CD4-positive, alpha-beta T cell treated with Interleukin-2 at 100 ng/mL for 4 hours (primary cell): ENCODE measurements around the gene GALNT9.
"Not testable (repeated sequence)": the region's sequence is repeated elsewhere in the genome, so short reads cannot be mapped to it uniquely, and the experiment has no call there.

Source experiments
- DNase-seq: peaks from one replicate; pipeline ENCODE4 v3.0.0-alpha.2; 2020; ENCODE audit warnings: low spot score

Gene GALNT9

DNA sequence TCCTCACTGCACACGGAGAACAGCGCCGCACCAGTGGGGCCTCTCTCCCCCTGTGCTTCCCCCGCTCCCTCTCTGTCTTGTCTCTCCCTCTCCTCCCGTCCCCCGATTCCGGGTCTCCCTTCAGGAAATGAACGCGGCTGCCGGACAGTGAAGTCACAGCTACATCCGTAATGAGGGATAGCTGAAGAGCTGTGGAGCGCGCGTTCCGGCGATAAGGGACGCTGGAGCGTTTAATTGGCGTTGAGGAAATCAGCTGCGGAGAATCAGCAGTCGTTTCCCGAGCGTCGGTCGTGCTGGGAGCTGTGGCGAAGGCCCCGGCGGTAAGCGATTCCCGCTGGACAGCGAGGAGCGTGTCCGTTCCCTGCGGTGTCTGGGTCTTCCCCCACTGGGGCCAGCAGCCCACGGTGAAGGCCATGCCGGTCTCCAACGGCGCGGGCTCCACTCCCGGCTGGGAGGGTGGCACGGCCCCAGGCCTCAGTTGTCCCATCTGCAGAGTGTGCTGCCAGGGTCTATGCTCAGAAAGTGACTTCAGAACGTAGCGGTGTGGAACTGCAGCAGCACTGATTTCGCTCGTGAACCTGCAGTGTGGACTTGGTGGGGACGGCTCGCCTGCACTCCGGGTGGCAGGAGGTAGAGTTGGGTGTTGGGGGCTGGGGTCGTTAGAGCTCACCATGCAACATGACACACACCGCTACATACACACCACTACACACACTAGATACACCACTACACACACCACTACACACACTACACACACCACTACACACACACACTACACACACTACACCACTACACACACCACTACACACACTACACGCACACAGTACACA, 174.2 kb downstream of the GALNT9 start:
- no peak for DNase-seq

- no peak for DNase-seq
These were observed 175.0 kb downstream of the GALNT9 start for GRCh38 chr12:132154341-132154761.

GRCh38 chr12:132153501-132154340, 175.7 kb downstream of the GALNT9 start:
- peak; percentile 67 for DNase-seq

GRCh38 chr12:132152953-132153352, 176.4 kb downstream of the GALNT9 start:
- no peak for DNase-seq

DNA sequence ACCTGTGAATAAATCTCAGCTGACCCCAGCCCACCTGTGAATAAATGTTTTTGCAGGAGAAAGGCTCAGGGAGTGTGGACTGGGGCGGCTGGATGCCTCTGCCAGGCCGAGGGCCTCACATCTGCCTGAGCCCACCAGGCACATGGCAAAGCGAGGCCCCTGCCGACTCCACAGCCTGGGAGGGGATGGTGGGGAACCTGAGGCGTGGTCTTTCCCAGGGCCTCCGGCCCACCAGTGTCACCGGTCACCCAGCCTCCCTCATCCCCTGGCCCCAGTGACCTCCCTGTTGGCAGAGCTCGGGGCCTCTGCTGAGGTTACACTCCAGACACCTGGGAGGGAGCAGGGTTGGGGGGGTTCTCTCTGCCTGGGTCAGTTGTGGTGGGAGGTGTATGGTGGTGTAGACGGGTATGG, 177.0 kb downstream of the GALNT9 start:
- no peak for DNase-seq

DNA sequence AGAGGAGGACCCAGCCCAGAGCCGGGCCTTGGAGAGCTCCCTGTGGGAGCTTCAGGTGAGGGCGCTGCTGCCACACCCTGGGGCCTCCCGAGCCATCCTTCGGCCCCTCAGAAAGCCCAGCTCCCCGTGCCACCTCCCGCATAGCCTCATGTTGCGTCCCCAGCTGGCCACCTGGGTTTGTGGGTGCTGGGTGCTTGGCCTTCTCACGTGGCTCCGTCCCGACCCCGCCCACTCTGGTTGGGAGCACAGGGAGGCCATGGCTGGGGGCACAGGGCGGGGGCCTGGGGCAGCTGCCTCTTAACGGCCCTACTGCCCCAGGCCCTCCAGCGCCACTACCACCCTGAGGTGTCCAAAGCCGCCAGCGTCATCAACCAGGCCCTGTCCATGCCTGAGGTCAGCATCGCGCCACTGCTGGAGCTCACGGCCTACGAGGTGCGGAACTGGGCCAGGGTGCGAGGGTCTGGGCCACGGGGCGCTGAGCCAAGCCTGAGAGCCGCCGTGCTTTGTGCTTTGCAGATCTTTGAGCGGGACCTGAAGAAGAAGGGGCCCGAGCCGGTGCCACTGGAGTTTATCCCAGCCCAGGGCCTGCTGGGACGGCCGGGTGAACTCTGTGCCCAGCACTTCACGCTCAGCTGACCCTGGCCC, 177.5 kb downstream of the GALNT9 start:
- no peak for DNase-seq

DNA sequence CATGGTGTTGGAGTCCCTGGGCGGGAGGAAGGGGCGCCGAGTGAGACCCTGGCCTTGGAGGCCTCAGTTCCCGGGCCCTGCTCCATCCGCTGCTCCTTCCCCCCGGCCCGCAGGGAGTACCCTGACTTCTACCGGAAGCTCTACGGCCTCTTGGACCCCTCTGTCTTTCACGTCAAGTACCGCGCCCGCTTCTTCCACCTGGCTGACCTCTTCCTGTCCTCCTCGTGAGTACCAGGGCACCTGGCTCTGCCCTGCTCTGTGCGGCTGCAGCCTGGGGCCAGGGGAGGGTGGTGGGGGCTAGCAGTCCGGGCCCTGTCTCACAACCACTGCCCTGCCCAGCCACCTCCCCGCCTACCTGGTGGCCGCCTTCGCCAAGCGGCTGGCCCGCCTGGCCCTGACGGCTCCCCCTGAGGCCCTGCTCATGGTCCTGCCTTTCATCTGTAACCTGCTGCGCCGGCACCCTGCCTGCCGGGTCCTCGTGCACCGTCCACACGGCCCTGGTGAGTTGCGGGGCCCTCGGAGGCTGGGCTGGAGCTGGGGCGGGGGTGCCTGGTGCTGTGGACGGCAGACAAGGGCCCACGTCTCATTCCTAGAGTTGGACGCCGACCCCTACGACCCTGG, 178.1 kb downstream of the GALNT9 start:
- no peak for DNase-seq

DNA sequence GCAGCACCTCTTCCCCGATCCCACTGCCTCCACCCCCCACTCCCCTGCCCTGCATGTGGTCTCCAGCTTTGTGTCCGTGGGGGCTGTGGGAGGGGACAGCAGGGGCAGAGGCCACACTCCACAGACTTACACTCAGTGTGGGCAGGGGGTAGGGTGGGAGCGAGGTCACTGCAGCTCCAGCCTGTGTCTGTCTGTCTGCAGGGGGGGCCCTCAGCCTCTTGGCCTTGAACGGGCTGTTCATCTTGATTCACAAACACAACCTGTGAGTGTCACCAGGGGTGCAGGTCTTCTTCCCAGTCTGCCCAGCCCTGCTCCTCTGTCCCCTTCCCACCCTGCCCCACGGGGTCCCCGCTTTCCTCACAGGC, 178.6 kb downstream of the GALNT9 start:
- no peak for DNase-seq

DNA sequence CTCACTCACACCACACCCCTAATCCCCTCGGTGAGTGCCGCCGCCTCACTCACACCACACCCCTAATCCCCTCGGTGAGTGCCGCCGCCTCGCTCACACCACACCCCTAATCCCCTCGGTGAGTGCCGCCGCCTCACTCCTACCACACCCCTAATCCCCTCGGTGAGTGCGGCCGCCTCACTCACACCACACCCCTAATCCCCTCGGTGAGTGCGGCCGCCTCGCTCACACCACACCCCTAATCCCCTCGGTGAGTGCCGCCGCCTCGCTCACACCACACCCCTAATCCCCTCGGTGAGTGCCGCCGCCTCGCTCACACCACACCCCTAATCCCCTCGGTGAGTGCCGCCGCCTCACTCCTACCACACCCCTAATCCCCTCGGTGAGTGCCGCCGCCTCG, 179.9 kb downstream of the GALNT9 start:
- DNase-seq, result not testable (repeated sequence)

DNA sequence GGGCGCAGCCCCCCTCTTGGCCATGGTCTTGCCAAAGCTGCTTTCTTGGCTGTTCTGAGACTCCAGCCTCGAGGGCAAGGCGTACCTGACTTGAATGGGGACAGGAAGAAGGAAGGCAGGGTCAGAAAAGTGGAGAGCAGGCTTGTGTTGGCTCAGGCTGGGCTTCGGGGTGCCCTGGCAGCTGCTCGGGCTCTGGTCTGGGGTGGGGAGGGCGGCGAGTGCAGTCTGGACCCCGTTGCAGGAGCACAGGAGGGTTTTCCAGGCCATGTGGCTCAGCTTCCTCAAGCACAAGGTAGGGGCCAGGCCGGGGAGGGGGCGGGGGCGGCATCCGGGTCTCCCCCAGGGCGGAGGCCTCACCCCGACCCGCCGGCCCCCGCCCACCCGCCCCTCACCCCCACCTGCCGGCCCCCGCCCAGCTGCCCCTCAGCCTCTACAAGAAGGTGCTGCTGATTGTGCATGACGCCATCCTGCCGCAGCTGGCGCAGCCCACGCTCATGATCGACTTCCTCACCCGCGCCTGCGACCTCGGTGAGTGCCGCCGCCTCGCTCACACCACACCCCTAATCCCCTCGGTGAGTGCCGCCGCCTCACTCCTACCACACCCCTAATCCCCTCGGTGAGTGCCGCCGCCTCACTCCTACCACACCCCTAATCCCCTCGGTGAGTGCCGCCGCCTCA, 180.9 kb downstream of the GALNT9 start:
- no peak for DNase-seq

GRCh38 chr12:132147423-132148367, 181.7 kb downstream of the GALNT9 start:
- no peak for DNase-seq

DNA sequence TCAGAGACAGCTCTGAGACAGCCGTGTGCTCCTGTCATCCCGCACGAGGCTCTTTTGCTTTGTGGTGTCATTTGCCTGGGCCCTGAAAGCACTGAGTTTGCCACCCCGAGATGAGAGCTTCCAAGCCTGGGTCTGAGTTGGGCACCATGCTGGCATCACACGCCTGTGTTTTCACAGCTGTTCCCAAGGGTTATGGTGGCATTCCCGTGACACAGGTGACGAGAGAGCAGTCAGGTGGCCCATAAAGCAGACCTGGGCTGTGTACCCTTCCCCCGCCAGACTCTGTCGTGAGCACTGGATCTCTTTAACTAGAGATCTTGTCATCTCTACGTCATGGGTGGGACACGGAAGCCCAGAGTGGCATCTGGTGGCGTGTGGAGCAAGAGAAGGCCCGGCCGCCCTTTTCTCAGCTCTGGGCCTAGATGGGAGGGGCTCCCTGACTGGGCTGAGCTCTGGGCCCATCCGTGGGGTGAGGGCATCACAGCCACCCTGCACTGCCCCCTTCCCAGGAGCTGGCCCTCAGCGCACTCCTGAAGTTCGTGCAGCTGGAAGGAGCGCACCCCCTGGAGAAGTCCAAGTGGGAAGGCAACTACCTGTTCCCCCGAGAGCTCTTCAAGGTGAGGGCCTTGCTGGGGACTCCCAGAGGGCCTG, 182.5 kb downstream of the GALNT9 start:
- no peak for DNase-seq
